Activated CD8-positive, alpha-beta memory T cell treated with anti-CD3 and anti-CD28 coated beads for 24 hours (primary cell): ENCODE measurements around the gene MPDU1.
A peak's percentile ranks its signal among the peaks of the same experiment; 100 is the strongest.

Experiments
- DNase-seq: peaks from one replicate; pipeline ENCODE4 v3.0.0-alpha.2; 2020

The MPDU1 gene

DNA sequence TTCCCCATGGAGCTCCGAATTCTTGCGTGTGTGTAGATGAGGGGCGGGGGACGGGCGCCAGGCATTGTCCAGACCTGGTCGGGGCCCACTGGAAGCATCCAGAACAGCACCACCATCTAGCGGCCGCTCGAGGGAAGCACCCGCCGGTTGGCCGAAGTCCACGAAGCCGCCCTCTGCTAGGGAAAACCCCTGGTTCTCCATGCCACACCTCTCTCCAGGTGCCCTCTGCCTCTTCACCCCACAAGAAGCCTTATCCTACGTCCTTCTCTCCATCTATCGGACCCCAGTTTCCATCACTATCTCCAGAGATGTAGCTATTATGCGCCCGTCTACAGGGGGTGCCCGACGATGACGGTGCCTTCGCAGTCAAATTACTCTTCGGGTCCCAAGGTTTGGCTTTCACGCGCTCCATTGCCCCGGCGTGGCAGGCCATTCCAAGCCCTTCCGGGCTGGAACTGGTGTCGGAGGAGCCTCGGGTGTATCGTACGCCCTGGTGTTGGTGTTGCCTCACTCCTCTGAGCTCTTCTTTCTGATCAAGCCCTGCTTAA lies 22.6 kb upstream of the MPDU1 start:
- DNase-seq: peak; percentile 93

DNA sequence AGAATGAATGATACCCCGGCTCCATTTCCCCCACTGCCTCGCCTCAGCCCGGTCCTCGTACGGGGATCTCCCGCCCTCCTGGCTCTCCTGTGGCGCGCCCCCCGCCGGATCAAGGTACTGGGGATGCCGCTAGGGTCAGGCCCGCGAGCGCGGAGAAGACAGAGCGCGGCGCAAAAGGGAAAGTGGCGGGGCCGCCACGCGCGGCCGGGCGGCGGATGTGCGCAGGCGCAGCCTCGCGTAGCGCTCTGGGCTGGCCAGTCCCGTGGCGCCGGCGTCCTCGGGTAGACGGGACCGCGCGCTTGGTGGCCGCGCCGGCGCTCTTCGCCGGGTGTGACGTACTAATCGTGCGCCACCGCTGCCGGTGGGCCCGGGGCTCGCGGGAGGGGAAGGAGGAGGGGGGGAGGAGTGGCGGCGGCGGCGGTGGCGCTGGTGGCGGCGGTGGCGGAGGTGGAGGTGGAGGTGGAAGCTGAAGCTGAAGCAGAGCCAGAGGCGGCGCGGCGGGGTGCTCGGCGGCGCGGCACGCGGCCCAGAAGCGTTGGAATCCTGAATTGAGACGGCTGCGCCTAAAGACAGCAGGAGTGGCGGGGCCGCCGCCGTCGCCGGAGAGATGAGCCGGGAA lies 22.0 kb upstream of the MPDU1 start, which contains the start of gene SENP3:
Gene SENP3 (plus strand): TSS at position 331 of the 619 bp plus-strand sequence. CDS start 1,158 bp downstream, outside the sequence.
- DNase-seq: peak; percentile 94

DNA sequence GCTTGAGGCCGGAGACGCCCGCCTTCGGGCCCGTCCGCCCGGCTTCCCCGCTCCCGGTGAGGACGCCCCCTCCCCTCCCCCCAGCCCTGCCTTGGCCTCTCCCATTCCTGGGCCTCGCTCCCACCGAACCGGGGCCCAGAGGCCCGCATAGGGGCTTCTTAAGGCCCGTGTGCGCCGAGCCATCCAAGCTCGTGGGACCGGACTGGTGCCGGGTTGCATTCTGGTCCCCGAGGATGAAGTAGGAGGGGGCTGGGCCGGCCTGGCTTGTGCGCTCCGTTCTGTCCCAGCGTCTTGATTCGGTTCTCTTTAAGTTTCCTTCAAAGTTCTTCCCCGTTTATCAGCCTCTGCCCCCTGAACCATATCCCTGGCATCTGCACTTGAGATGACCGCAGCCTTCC lies 21.4 kb upstream of the MPDU1 start:
- no peak for DNase-seq

- DNase-seq: no peak
Measured at GRCh38 chr17:7563115-7563869, 20.4 kb upstream of the MPDU1 start.

- no peak for DNase-seq
Measured at GRCh38 chr17:7569571-7569970, 14.1 kb upstream of the MPDU1 start.

GRCh38 chr17:7570351-7570750 lies 13.3 kb upstream of the MPDU1 start:
- DNase-seq: no peak

DNA sequence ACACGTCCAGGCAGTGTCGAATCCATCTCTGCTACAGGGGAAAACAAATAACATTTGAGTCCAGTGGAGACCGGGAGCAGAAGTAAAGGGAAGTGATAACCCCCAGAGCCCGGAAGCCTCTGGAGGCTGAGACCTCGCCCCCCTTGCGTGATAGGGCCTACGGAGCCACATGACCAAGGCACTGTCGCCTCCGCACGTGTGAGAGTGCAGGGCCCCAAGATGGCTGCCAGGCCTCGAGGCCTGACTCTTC lies 11.4 kb upstream of the MPDU1 start:
- DNase-seq: no peak

- peak; percentile 100 for DNase-seq
Measured at GRCh38 chr17:7572588-7573323, 10.9 kb upstream of the MPDU1 start.

GRCh38 chr17:7573324-7574080 lies 10.2 kb upstream of the MPDU1 start:
- DNase-seq: peak; percentile 94

GRCh38 chr17:7574176-7574953 lies 9.3 kb upstream of the MPDU1 start:
- no peak for DNase-seq

DNA sequence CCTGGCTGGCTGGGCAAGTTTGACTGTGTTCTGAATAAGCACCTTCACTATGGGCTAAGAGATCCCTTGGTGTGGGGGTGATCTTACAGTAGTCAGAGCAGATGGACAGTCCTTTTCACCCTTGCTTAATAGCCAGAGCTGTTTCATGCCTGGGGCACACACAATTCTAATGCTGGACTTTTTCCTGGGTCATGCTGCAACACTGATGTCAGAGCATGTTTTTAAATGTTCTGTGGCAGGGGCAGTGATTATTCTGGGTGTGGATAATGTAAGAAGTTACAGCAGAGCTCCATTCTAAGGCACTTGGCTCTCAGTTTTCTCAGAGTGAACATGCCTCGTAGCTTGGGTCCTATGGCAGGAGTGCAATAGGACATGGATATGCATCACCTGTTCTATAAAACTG lies 8.2 kb upstream of the MPDU1 start:
- no peak for DNase-seq

GRCh38 chr17:7575959-7576358 lies 7.7 kb upstream of the MPDU1 start:
- DNase-seq: no peak

DNA sequence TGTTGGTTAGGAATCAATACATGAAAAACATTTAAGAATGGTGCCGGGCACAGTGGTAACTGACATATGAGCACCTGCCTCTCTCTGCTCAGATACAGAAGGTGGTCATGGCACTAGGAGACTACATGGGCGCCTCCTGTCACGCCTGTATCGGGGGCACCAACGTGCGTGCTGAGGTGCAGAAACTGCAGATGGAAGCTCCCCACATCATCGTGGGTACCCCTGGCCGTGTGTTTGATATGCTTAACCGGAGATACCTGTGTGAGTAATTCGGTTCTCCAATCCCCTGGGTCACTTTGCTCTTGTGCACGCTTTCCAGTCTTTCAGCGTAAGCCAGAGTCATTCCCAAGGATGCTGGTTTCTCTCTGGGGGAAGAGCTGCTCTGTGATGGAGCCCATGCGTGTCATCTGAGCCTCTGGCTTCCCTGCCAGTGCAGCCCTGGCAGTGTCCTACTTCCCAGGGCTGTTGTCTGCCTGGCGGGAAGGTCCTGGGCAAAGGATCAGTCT lies 7.2 kb upstream of the MPDU1 start:
- DNase-seq: no peak

DNA sequence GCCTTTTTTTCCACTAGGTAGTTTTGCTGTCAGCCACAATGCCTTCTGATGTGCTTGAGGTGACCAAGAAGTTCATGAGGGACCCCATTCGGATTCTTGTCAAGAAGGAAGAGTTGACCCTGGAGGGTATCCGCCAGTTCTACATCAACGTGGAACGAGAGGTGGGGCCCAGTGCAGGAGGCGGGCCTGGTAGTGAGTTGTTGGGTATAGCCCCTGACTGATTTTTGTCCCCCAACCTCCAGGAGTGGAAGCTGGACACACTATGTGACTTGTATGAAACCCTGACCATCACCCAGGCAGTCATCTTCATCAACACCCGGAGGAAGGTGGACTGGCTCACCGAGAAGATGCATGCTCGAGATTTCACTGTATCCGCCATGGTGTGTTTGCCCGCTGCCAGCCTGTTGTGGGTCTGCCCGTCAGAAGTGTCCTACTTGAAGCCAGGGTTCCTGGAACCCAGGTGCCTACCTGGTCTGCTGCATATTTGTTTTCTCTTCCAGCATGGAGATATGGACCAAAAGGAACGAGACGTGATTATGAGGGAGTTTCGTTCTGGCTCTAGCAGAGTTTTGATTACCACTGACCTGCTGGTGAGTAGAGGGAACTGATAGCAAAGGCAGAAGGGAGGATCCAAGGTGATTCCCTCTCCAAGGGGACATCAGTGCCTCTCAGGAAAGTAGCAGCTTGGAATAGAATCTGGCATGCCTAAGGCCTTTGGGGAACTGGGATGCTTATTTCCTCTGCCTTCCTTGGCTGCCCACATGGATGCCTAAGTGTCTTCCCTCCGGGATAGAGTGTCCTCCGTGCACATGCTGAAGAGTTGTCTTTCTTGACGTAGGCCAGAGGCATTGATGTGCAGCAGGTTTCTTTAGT lies 6.1 kb upstream of the MPDU1 start:
- no peak for DNase-seq

DNA sequence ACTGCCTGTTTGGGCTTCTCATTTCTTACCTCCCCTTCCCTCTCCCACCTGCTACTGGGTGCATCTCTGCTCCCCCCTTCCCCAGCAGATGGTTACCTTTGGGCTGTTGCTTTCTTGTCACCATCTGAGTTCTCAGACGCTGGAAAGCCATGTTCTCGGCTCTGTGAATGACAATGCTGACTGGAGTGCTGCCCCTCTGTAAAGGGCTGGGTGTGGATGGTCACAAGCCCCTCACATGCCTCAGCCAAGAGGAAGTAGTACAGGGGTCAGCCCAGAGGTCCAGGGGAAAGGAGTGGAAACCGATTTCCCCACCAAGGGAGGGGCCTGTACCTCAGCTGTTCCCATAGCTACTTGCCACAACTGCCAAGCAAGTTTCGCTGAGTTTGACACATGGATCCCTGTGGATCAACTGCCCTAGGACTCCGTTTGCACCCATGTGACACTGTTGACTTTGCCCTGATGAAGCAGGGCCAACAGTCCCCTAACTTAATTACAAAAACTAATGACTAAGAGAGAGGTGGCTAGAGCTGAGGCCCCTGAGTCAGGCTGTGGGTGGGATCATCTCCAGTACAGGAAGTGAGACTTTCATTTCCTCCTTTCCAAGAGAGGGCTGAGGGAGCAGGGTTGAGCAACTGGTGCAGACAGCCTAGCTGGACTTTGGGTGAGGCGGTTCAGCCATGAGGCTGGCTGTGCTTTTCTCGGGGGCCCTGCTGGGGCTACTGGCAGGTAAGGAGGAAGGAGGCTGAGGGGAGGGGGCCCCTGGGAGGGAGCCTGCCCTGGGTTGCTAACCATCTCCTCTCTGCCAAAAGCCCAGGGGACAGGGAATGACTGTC lies 4.4 kb upstream of the MPDU1 start, which contains the start of gene CD68:
Gene CD68 (plus strand): TSS at position 638 of the 833 bp plus-strand sequence. CDS start 40 bp downstream, at position 678.
- peak; percentile 90 for DNase-seq

GRCh38 chr17:7579834-7580603 lies 3.6 kb upstream of the MPDU1 start:
- no peak for DNase-seq

- DNase-seq: no peak
Measured at GRCh38 chr17:7580604-7581575, 2.8 kb upstream of the MPDU1 start.
